Thyroid gland (tissue), 4 donors: ENCODE data around the gene TP53BP2. TPM values are rescaled to one million over a fixed set of nuclear protein-coding genes. Genes with fewer than 3 reads are reported as not detected.
"Not testable (repeated sequence)": the region's sequence is repeated elsewhere in the genome, so short reads cannot be mapped to it uniquely, and the experiment has no call there.

ENCODE experiments used
- DNase-seq, 2 donors: peaks; one replicate each; pipeline ENCODE4 v3.0.0-alpha.2; 2019
- H3K27ac ChIP-seq, 3 donors: fragments of 200-600 bp; sonication (generic); 1 replicate in 2 of 3; 2 replicates in 1 of 3; pipeline ENCODE4 v1.5.1; 2016 to 2019; ENCODE audit warnings: mild to moderate bottlenecking in 1 of 3, moderate library complexity in 1 of 3
- H3K27me3 ChIP-seq: fragments of 200-600 bp; sonication (generic); one replicate; pipeline ENCODE4 v1.5.1; 2019
- H3K36me3 ChIP-seq, 2 donors: fragments of 200-600 bp; sonication (generic); one replicate each; pipeline ENCODE4 v1.5.1; 2016 to 2019
- H3K4me1 ChIP-seq, 2 donors: fragments of 200-600 bp; sonication (generic); one replicate each; pipeline ENCODE4 v1.5.1; 2017 to 2019
- H3K4me3 ChIP-seq, 3 donors: fragments of 200-600 bp; sonication (generic); replicated peaks in 1 of 3; 1 replicate in 2 of 3; 2 replicates in 1 of 3; pipeline ENCODE4 v1.5.1; 2016; ENCODE audit warnings: mild to moderate bottlenecking in 1 of 3
- H3K9me3 ChIP-seq: fragments of 200-600 bp; sonication (generic); one replicate; pipeline ENCODE4 v1.5.1; 2017
- POLR2A ChIP-seq, 2 donors: fragments of 450-650 bp; IDR thresholded peaks; one replicate each; pipeline ENCODE4 v1.6.1; 2017; ENCODE audit warnings: antibody characterized with exemption in 2 of 2, mild to moderate bottlenecking in 2 of 2, moderate library complexity in 1 of 2
- WGBS, 2 donors: methylation state at CpG; one replicate each; pipeline ENCODE4 v1.1.5; 2017; 5-methylcytosine and 5-hydroxymethylcytosine counted together
- intact Hi-C: fragments of 100-400 bp; cut with DNase I; formaldehyde crosslinking; loops from one replicate; pipeline ENCODE4 v1.15.1; 2023
- total RNA-seq, 4 donors: library from RNA; depleted of rRNA; stranded (reverse); fragments of >200 nt; gene quantifications; one replicate each; pipeline ENCODE4 v1.2.3, GENCODE V29; 2016
- TF ChIP-seq, protein P1 (sequence below), 6 experiments: fragments of 200-600 bp in 3 of 6; fragments of 450-650 bp in 3 of 6; sonication (generic) in 3 of 6; IDR thresholded peaks; one replicate each; pipeline ENCODE4 v1.5.1; 2016 to 2019; ENCODE audit warnings: antibody characterized with exemption in 6 of 6, mild to moderate bottlenecking in 2 of 6, inconsistent platforms in 1 of 6, moderate library complexity in 1 of 6

Gene TP53BP2
- total RNA-seq, 4 donors from 2014 or later = 58.2 to 98.0 (median 76.1) TPM

DNA sequence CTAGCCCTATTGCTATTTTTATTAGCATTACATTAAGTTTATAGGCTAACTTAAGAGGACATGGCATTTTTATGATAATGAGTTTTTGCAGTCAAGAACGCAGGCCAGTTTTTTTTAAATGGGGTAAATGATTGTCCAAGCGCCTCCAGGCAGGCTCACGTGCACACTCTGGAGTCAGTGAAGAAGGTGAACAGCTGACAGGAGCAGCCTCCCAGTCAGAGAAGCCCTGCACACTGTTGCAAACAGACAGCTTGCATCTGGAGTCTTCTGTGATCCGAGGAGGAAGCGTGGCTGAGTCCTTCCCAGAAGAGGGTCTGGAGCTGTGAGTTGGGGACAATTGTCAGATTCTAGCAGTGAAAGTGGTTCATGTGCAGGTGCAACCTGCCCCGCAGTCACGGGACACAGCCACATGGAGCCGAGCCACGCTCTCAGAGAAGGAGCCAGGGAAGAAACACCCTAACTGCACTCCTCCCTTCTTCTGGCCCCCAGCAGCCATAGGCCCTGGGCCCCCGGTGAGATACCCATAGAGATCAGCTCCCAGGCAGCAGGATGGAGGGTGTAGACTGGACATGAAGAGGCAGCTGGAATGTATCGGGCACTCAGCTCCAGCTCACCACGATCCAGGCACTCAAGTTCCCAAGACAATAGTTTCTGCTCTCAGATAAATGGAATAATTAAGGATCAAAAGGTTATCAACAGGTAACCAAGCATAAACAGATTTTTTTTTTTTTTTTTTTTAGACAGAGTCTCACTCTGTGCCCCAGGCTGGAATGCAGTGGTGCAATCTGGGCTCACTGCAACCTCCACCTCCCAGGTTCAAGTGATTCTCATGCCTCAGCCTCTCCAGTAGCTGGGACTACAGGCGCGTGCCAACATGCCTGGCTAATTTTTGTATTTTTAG is 107.0 kb downstream of the TP53BP2 start:
- H3K4me3 ChIP-seq = no peak overlapping the region
- peaks cover 34 to 48% of the 10 kb centered on the region in 2 donors for H3K4me1 ChIP-seq
- intact Hi-C loops = no loop called here
- peak overlapping the region; percentile 67 to 86 (median 79) for H3K27ac ChIP-seq
- no peaks in the 10 kb centered on the region for H3K27me3 ChIP-seq
- TF ChIP-seq POLR2A (IDR thresholded peaks at IDR 0.05) = peak in 1 of 2 donors; percentile 37
- TF ChIP-seq, protein P1, sequence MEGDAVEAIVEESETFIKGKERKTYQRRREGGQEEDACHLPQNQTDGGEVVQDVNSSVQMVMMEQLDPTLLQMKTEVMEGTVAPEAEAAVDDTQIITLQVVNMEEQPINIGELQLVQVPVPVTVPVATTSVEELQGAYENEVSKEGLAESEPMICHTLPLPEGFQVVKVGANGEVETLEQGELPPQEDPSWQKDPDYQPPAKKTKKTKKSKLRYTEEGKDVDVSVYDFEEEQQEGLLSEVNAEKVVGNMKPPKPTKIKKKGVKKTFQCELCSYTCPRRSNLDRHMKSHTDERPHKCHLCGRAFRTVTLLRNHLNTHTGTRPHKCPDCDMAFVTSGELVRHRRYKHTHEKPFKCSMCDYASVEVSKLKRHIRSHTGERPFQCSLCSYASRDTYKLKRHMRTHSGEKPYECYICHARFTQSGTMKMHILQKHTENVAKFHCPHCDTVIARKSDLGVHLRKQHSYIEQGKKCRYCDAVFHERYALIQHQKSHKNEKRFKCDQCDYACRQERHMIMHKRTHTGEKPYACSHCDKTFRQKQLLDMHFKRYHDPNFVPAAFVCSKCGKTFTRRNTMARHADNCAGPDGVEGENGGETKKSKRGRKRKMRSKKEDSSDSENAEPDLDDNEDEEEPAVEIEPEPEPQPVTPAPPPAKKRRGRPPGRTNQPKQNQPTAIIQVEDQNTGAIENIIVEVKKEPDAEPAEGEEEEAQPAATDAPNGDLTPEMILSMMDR (IDR thresholded peaks at IDR 0.05) = peak in 1 of 6 experiments; percentile 6
- peak; percentile 70 to 77 for DNase-seq
- no peaks in the 10 kb centered on the region for H3K36me3 ChIP-seq
- 30 to 42% methylated on average over 14 of the region's 14 CpGs for WGBS, 2 donors
- H3K9me3 ChIP-seq = no peaks in the 10 kb centered on the region

DNA sequence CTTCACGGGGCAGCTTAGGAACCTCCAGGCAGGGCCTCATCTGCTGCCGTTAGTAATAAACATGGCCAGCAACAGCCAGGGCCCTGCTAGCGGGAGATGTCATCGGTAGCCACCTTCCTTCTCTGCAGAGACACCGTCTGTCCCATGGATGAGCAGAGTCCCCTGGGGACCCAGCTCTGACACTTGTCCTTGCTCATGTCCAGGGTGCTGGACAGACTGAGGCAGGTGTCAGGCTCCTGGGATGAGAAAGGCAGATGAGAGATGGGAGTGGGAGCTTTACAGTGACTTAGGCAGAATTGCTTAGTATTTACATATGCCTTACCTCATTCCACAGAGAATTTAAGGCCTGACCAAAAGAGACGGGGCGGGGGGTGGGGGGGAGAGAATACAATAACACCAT is 108.4 kb downstream of the TP53BP2 start:
- intact Hi-C loops = no loop called here

DNA sequence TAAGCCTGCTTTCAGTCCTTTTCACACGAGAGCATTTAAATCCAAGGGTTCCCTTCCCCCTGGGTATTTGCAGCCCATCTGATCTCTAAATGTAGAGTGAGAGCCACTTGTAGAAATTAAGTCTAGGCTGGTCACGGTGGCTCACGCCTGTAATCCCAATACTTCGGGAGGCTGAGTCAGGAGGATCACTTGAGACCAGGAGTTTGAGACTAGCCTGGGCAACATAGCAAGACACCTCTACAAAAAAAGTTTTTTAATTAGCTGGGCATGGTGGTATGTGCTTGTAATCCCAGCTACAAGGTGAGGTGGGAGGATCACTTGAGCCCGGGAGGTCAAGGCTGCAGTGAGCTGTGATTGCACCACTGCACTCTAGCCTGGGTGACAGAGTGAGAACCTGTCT is 109.1 kb downstream of the TP53BP2 start:
- DNase-seq, intact Hi-C loops, H3K4me3 ChIP-seq, H3K36me3 ChIP-seq, H3K9me3 ChIP-seq, H3K27me3 ChIP-seq: not testable (repeated sequence)
- Histone ChIP-seq H3K4me1 (peaks cover 55 to 68% of the 10 kb centered on the region in 2 donors), H3K27ac (peak overlapping the region in 1 of 3 donors; percentile 5)
- 98% methylated on average over 5 of the region's 5 CpGs for WGBS, 2 donors

More for the DNA sequence above, 108.4 kb downstream of the TP53BP2 start:
- Histone ChIP-seq H3K9me3 (no peaks in the 10 kb centered on the region), H3K4me1 (peaks cover 48 to 61% of the 10 kb centered on the region in 2 donors), H3K27ac (peak overlapping the region in 2 of 3 donors; percentile 5 to 86), H3K4me3 (no peak overlapping the region), H3K27me3 (no peaks in the 10 kb centered on the region), H3K36me3 (no peaks in the 10 kb centered on the region)
- no peak for DNase-seq
- 71 to 76% methylated on average over 6 to 7 of the region's 7 CpGs for WGBS, 2 donors
- TF ChIP-seq POLR2A (IDR thresholded peaks at IDR 0.05) = no peak
- TF ChIP-seq, protein P1 (IDR thresholded peaks at IDR 0.05) = no peak

DNA sequence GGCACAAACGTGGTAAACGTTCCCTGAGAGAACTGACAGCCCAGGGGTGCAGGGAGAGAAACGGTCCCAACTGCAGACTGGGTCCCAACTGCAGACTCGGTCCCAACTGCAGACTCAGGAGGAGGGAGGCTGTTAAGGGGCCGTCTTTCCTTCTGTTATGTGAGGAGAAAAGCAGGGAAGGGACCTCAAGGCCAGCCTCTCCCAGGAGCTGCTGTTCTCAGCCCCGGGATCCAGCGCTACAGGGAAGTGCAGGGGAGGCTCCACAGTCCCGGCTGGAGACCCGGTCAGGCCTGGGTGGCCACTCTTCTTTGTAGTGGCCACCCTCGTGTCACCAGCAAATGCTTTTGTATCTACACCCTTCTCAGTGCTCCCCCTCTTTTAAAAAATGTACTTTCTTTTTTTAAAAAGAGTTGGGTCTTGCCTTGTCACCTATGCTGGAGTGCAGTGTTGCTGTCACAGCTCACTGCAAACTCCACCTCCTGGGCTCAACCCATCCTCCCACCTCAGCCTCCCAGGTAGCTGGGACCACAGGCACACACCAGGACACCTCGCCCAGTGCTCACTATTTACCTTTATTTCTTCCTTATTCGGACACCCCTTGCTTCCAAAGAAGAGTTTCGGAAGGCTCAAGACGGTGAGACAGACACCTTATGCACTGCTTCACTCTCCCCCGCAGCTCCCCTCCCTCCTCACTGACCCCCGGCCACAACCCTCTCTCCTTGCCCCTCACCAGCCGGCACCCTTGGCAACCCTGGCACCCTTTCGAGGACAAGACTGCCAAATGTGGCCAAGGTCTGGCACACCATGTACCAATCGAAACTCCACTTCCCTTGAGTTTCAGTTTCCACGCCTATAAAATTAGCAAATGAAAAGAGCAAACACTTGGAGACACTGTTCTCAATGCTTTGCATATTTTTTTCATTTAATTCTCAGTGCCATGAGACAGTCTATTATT is 111.6 kb downstream of the TP53BP2 start:
- H3K27ac ChIP-seq = peak overlapping the region; percentile 77 to 86 (median 83)
- peaks cover 64 to 81% of the 10 kb centered on the region in 2 donors for H3K4me1 ChIP-seq
- H3K27me3 ChIP-seq = no peaks in the 10 kb centered on the region
- WGBS, 2 donors = 58 to 64% methylated on average over 18 to 20 of the region's 20 CpGs
- no peaks in the 10 kb centered on the region for H3K36me3 ChIP-seq
- TF ChIP-seq, protein P1 (IDR thresholded peaks at IDR 0.05) = no peak
- TF ChIP-seq POLR2A (IDR thresholded peaks at IDR 0.05) = no peak
- peak; percentile 53 to 65 for DNase-seq
- intact Hi-C loops = no loop called here
- no peak overlapping the region for H3K4me3 ChIP-seq
- H3K9me3 ChIP-seq = no peaks in the 10 kb centered on the region

DNA sequence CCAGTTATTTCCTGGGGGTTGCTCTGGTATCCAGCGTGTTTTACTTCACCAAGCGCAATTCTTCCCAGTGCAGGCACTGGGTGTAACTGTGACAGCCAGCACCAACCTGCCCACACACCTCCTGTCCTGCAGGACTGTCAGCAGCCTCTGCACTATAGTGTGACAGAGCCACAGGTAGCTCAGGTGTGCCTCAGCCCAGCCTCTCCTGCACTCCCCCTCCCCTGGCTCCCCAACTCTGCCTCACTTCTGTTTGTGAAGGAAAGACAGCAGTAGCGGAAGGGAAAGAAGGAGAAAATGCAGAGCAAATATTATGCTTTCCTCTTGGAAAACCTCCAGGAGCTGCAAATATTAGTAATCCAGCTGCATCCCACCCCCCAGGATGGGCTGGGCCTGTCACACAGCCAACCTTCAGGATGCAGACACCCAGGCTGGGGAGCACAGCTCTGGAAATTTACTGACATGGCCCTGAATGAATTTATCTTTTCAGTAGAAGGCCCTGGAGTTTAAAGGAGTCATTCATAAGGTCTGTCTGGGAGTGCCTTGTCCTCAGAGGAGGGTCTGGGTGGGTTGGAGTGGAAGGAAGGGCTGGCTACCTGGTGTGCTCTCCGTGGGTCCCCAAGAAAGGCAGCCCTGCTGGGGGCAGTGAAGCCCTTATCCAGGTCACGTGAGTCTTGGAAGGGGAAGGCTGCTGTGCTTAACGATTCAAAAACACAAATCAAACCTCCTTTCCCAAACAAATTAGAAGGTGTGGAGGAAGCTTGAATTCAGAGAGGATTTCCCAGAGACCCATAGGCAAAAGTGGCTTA is 112.6 kb downstream of the TP53BP2 start:
- H3K27me3 ChIP-seq = no peaks in the 10 kb centered on the region
- intact Hi-C loops = no loop called here
- WGBS, 2 donors = 36 to 49% methylated on average over 6 of the region's 6 CpGs
- peak overlapping the region; percentile 77 to 86 (median 83) for H3K27ac ChIP-seq
- no peak for TF ChIP-seq POLR2A (IDR thresholded peaks at IDR 0.05)
- H3K36me3 ChIP-seq = no peaks in the 10 kb centered on the region
- DNase-seq = peak; percentile 45 to 62
- no peaks in the 10 kb centered on the region for H3K9me3 ChIP-seq
- H3K4me1 ChIP-seq = peaks cover 55 to 72% of the 10 kb centered on the region in 2 donors
- no peak overlapping the region for H3K4me3 ChIP-seq
